ENCODE data around the gene C10orf120. TPM values are rescaled to one million over a fixed set of nuclear protein-coding genes. Genes with fewer than 3 reads are reported as not detected.

Gene C10orf120
- total and polyA plus RNA-seq, 2 donors (not counting 1 experiment from before 2014, with no cell fraction given) = not detected

DNA sequence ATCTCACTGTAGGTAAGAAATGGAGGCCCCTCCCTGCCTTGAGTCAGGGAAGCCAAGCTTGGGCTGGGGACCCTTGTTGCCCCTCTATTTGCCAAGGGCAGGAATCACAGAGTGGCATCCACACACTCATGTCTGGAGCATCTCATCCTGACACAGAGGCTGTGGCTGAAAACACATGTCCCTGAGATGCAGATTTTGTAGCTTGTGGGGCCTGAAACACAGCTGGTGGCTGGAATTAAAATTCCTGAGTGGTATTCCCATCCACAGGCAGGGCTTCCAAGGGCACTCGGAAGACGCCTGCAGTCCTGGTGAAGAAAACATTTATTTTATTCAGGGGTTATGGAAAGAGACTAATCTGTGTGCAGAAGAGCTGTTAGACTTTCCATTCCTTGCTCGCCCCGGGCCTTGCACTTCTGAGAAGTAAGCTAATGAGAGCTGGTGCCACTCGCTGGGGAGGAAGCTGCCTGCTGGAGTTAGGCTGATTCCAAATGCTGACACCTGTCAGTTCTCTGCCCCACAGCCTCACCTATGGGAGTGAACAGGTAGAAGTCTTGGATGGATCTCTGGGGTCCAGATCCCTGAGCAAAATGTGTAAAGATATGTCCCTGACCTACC lies 36.0 kb downstream of the C10orf120 start:
- H3K4me1 ChIP-seq (ENCODE audit: control insufficient read depth, extremely low read depth, insufficient read depth, low read length) = no peaks in the 10 kb centered on the region
- H3K27me3 ChIP-seq (ENCODE audit: control insufficient read depth, insufficient read depth, low read length) = no peaks in the 10 kb centered on the region
- no peaks in the 10 kb centered on the region for H3K36me3 ChIP-seq (ENCODE audit: control insufficient read depth, insufficient read depth, low read length)
- no peak for DNase-seq (ENCODE audit: low read depth in 2 of 2)
- H3K9ac ChIP-seq (ENCODE audit: insufficient read depth, low read length) = no peak overlapping the region
- no peaks in the 10 kb centered on the region for H4K20me1 ChIP-seq (ENCODE audit: control insufficient read depth, extremely low read depth, insufficient read depth, low read length)
- no peak overlapping the region for H3K4me2 ChIP-seq (ENCODE audit: extremely low read depth, insufficient read depth, low read length)
- H3K79me2 ChIP-seq (ENCODE audit: control insufficient read depth, insufficient read depth, low read length) = no peaks in the 10 kb centered on the region
- no peaks in the 10 kb centered on the region for H3K9me3 ChIP-seq (ENCODE audit: control insufficient read depth, insufficient read depth, low read depth, low read length)
- H3K27ac ChIP-seq (ENCODE audit: insufficient read depth, low read length) = no peak overlapping the region
- TF ChIP-seq, protein P1, sequence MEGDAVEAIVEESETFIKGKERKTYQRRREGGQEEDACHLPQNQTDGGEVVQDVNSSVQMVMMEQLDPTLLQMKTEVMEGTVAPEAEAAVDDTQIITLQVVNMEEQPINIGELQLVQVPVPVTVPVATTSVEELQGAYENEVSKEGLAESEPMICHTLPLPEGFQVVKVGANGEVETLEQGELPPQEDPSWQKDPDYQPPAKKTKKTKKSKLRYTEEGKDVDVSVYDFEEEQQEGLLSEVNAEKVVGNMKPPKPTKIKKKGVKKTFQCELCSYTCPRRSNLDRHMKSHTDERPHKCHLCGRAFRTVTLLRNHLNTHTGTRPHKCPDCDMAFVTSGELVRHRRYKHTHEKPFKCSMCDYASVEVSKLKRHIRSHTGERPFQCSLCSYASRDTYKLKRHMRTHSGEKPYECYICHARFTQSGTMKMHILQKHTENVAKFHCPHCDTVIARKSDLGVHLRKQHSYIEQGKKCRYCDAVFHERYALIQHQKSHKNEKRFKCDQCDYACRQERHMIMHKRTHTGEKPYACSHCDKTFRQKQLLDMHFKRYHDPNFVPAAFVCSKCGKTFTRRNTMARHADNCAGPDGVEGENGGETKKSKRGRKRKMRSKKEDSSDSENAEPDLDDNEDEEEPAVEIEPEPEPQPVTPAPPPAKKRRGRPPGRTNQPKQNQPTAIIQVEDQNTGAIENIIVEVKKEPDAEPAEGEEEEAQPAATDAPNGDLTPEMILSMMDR (conservative IDR thresholded peaks at IDR 0.05 in 1 of 2, IDR thresholded peaks at IDR 0.05 in 1 of 2; ENCODE audit: low read depth in 1 of 2, low read length in 2 of 2) = no peak
- no peak for TF ChIP-seq EZH2 (IDR thresholded peaks at IDR 0.05; ENCODE audit: low read length, missing control alignments)
- H3K4me3 ChIP-seq (replicated peaks in 1 of 4; ENCODE audit: control extremely low read depth in 1 of 4, insufficient read depth in 1 of 4, low read depth in 3 of 4, low read length in 4 of 4) = no peak overlapping the region
- no peak overlapping the region for H2AFZ ChIP-seq (ENCODE audit: low read length)

GRCh38 chr10:122662231-122662630 lies 37.4 kb downstream of the C10orf120 start:
- TF ChIP-seq, protein P1 (conservative IDR thresholded peaks at IDR 0.05 in 1 of 2, IDR thresholded peaks at IDR 0.05 in 1 of 2; ENCODE audit: low read depth in 1 of 2, low read length in 2 of 2) = no peak
- TF ChIP-seq EZH2 (IDR thresholded peaks at IDR 0.05; ENCODE audit: low read length, missing control alignments) = no peak
- Histone ChIP-seq H3K9ac (ENCODE audit: insufficient read depth, low read length) (no peak overlapping the region), H4K20me1 (ENCODE audit: control insufficient read depth, extremely low read depth, insufficient read depth, low read length) (no peaks in the 10 kb centered on the region), H3K4me2 (ENCODE audit: extremely low read depth, insufficient read depth, low read length) (no peak overlapping the region), H2AFZ (ENCODE audit: low read length) (no peak overlapping the region), H3K27ac (ENCODE audit: insufficient read depth, low read length) (no peak overlapping the region), H3K79me2 (ENCODE audit: control insufficient read depth, insufficient read depth, low read length) (no peaks in the 10 kb centered on the region), H3K4me3 (replicated peaks in 1 of 4; ENCODE audit: control extremely low read depth in 1 of 4, insufficient read depth in 1 of 4, low read depth in 3 of 4, low read length in 4 of 4) (no peak overlapping the region), H3K4me1 (ENCODE audit: control insufficient read depth, extremely low read depth, insufficient read depth, low read length) (no peaks in the 10 kb centered on the region), H3K9me3 (ENCODE audit: control insufficient read depth, insufficient read depth, low read depth, low read length) (no peaks in the 10 kb centered on the region), H3K36me3 (ENCODE audit: control insufficient read depth, insufficient read depth, low read length) (no peaks in the 10 kb centered on the region), H3K27me3 (ENCODE audit: control insufficient read depth, insufficient read depth, low read length) (no peaks in the 10 kb centered on the region)
- DNase-seq (ENCODE audit: low read depth in 2 of 2) = no peak

DNA sequence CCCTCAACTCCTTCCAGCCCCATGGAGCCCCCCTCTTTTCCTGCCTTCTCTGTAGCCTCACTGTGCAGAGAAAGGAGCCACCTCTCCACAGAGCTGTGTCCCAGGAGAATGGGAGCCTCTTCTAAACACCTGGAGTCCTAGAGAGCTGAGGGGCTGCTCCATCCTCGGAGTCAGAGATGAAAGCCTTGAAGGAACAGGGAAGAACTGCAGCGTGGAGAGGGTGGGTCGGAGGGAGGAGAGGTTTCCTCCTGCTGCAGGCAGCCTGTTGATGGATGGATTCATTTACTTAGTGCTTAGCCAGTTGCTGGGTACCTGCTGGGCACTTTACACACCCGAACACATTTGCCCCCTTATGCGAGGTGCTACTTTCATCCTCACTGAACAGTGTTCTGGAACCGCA lies 39.0 kb downstream of the C10orf120 start:
- H2AFZ ChIP-seq (ENCODE audit: low read length) = no peak overlapping the region
- H3K4me3 ChIP-seq (replicated peaks in 1 of 4; ENCODE audit: control extremely low read depth in 1 of 4, insufficient read depth in 1 of 4, low read depth in 3 of 4, low read length in 4 of 4) = no peak overlapping the region
- no peaks in the 10 kb centered on the region for H3K9me3 ChIP-seq (ENCODE audit: control insufficient read depth, insufficient read depth, low read depth, low read length)
- H3K79me2 ChIP-seq (ENCODE audit: control insufficient read depth, insufficient read depth, low read length) = no peaks in the 10 kb centered on the region
- no peak for TF ChIP-seq EZH2 (IDR thresholded peaks at IDR 0.05; ENCODE audit: low read length, missing control alignments)
- TF ChIP-seq, protein P1 (conservative IDR thresholded peaks at IDR 0.05 in 1 of 2, IDR thresholded peaks at IDR 0.05 in 1 of 2; ENCODE audit: low read depth in 1 of 2, low read length in 2 of 2) = no peak
- H3K9ac ChIP-seq (ENCODE audit: insufficient read depth, low read length) = no peak overlapping the region
- DNase-seq (ENCODE audit: low read depth in 2 of 2) = no peak
- no peaks in the 10 kb centered on the region for H3K4me1 ChIP-seq (ENCODE audit: control insufficient read depth, extremely low read depth, insufficient read depth, low read length)
- H3K27ac ChIP-seq (ENCODE audit: insufficient read depth, low read length) = no peak overlapping the region
- no peaks in the 10 kb centered on the region for H3K36me3 ChIP-seq (ENCODE audit: control insufficient read depth, insufficient read depth, low read length)
- no peak overlapping the region for H3K4me2 ChIP-seq (ENCODE audit: extremely low read depth, insufficient read depth, low read length)
- H3K27me3 ChIP-seq (ENCODE audit: control insufficient read depth, insufficient read depth, low read length) = no peaks in the 10 kb centered on the region
- H4K20me1 ChIP-seq (ENCODE audit: control insufficient read depth, extremely low read depth, insufficient read depth, low read length) = no peaks in the 10 kb centered on the region

Data from fibroblast of lung (primary cell).